Kidney epithelial cell (primary cell): ENCODE measurements around the gene NOC4L. TPM values are rescaled to one million over a fixed set of nuclear protein-coding genes. Genes with fewer than 3 reads are reported as not detected.

Experiments
- DNase-seq: peaks from one replicate; pipeline ENCODE4 v3.0.0-alpha.2; 2010; ENCODE audit warnings: low read depth
- H3K27me3 ChIP-seq: 2 replicates; pipeline ENCODE4 v1.6.0; 2011; ENCODE audit warnings: low read length; ENCODE audit not compliant: control insufficient read depth, insufficient read depth
- H3K36me3 ChIP-seq: 2 replicates; pipeline ENCODE4 v1.5.1; 2011; ENCODE audit warnings: low read length; ENCODE audit not compliant: control insufficient read depth, insufficient read depth
- H3K4me3 ChIP-seq: 2 replicates; pipeline ENCODE4 v1.5.1; 2011; ENCODE audit warnings: low read depth, mild to moderate bottlenecking, control low read depth, low read length
- total RNA-seq: library from RNA; depleted of rRNA; stranded (reverse); fragments of >200 nt; gene quantifications from 2 replicates; pipeline ENCODE4 v1.2.3, GENCODE V29; 2015
- TF ChIP-seq, protein P1 (sequence below): IDR thresholded peaks from 2 replicates; pipeline ENCODE4 v1.5.1; 2011; ENCODE audit warnings: mild to moderate bottlenecking, moderate library complexity, low read length, control low read depth, inconsistent platforms; ENCODE audit not compliant: insufficient read depth, poor library complexity, severe bottlenecking

NOC4L gene
- total RNA-seq, 1 donor from 2014 or later = 23.8 TPM

DNA sequence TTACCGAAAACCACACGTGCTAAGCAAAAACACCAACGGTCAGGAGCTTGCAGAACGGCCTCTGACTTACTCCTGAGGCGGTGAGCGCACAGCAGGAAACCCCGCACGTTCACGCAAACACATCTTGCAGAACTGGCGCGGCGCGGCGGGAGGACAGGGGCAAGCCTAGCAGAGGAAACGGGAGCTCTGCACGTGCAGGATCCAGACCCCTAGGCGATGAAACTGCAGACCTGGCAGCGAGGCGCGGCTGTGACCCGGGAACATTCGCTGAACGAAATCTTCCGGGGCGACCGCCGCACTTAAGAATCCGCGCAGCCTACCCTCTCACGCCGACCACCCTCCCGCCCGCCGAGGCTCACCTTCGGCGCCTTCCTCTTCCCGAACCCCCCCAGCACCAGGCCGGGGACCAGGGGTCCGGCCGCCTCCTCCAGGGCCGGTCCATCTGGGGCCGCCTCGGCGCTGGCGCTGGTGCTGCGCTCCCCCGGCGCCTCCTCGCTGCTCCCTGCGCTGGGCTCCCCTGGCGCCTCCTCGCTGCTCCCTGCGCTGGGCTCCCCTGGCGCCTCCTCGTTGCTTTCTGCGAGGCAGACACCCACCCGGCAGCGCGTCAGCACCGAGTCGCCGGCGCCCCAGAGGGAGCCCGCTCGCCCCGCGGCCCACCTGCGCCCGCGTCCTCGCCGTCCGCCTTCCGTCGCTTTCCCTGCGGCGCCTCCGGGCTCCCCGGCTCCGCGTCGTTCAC lies 753 bp upstream of the NOC4L start:
- DNase-seq = no peak
- H3K27me3 ChIP-seq = no peaks in the 10 kb centered on the region
- TF ChIP-seq, protein P1, sequence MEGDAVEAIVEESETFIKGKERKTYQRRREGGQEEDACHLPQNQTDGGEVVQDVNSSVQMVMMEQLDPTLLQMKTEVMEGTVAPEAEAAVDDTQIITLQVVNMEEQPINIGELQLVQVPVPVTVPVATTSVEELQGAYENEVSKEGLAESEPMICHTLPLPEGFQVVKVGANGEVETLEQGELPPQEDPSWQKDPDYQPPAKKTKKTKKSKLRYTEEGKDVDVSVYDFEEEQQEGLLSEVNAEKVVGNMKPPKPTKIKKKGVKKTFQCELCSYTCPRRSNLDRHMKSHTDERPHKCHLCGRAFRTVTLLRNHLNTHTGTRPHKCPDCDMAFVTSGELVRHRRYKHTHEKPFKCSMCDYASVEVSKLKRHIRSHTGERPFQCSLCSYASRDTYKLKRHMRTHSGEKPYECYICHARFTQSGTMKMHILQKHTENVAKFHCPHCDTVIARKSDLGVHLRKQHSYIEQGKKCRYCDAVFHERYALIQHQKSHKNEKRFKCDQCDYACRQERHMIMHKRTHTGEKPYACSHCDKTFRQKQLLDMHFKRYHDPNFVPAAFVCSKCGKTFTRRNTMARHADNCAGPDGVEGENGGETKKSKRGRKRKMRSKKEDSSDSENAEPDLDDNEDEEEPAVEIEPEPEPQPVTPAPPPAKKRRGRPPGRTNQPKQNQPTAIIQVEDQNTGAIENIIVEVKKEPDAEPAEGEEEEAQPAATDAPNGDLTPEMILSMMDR = no peak
- H3K36me3 ChIP-seq = no peaks in the 10 kb centered on the region
- peak overlapping the region; percentile 94 for H3K4me3 ChIP-seq

DNA sequence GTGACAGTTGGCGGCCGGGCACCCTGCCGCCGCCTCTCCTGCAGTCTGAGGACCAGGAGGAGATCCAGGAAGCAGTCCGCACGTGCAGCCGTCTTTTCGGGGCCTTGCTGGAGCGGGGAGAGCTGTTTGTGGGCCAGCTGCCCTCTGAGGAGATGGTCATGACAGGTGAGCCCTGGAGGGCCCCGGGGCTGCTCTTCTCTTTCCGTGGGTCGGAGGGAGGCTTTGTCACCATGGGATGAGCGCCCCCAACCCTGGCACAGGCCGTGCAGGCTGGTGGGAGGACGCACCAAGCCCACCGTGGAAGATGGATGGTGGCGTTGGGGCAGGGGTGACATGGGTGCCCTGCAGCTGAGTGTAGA lies 532 bp downstream of the NOC4L start:
- Histone ChIP-seq H3K27me3 (no peaks in the 10 kb centered on the region), H3K4me3 (peak overlapping the region; percentile 94), H3K36me3 (no peaks in the 10 kb centered on the region)
- TF ChIP-seq, protein P1 = no peak
- no peak for DNase-seq

DNA sequence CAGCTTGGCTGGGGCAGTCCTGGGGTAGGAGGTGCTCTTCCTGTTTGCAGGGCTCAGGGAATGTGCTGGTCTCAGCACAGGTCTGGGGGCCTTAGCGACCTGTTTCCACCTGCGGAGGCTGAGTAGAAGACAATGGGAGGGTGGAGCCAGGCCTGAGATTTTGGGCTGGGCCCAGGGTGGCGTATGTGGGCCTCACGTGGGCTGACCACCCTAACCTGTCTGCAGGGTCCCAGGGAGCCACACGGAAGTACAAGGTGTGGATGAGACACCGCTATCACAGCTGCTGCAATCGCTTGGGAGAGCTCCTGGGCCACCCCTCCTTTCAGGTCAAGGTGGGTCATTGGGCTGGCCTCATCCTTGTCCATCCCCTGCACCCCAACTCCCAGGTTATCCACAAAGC lies 1.1 kb downstream of the NOC4L start:
- Histone ChIP-seq H3K27me3 (no peaks in the 10 kb centered on the region), H3K36me3 (no peaks in the 10 kb centered on the region), H3K4me3 (peak overlapping the region; percentile 94)
- TF ChIP-seq, protein P1 = no peak
- no peak for DNase-seq

DNA sequence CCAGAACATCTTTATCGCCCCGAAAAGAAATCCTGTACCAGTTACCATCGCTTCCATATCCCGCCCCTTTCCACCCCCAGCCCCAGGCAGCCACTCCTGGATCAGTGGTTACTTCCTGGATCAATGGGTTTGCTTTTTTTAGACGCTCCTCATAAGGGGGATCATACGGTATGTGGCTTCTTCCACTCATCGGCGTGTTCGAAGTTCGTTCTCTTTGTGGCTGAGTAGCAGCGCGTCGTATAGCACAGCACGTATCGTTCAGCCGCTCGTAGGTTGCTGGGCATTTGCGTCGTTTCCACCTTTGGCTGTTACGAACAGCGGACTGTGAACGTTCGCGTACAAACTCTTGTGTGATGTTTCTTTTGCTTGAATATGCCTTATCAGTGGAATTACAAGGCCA lies 1.8 kb downstream of the NOC4L start:
- TF ChIP-seq, protein P1 = no peak
- no peak overlapping the region for H3K4me3 ChIP-seq
- H3K27me3 ChIP-seq = no peaks in the 10 kb centered on the region
- no peaks in the 10 kb centered on the region for H3K36me3 ChIP-seq
- DNase-seq = no peak

DNA sequence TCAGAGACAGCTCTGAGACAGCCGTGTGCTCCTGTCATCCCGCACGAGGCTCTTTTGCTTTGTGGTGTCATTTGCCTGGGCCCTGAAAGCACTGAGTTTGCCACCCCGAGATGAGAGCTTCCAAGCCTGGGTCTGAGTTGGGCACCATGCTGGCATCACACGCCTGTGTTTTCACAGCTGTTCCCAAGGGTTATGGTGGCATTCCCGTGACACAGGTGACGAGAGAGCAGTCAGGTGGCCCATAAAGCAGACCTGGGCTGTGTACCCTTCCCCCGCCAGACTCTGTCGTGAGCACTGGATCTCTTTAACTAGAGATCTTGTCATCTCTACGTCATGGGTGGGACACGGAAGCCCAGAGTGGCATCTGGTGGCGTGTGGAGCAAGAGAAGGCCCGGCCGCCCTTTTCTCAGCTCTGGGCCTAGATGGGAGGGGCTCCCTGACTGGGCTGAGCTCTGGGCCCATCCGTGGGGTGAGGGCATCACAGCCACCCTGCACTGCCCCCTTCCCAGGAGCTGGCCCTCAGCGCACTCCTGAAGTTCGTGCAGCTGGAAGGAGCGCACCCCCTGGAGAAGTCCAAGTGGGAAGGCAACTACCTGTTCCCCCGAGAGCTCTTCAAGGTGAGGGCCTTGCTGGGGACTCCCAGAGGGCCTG lies 2.6 kb downstream of the NOC4L start:
- no peak for DNase-seq
- H3K4me3 ChIP-seq = no peak overlapping the region
- no peaks in the 10 kb centered on the region for H3K27me3 ChIP-seq
- TF ChIP-seq, protein P1 = no peak
- H3K36me3 ChIP-seq = no peaks in the 10 kb centered on the region
